ENCODE measurements around the gene PPM1D. TPM values are rescaled to one million over a fixed set of nuclear protein-coding genes. Genes with fewer than 3 reads are reported as not detected.
"Not testable (repeated sequence)": the region's sequence is repeated elsewhere in the genome, so short reads cannot be mapped to it uniquely, and the experiment has no call there.

Gene PPM1D
- total RNA-seq, 1 experiment from 2014 or later = 16.3 TPM

- in situ Hi-C loops (cut with HindIII; ENCODE audit: low pct_unique_long_range_greater_than_20kb, low sequenced_read_pairs) = no loop called here
- peak; percentile 66 for DNase-seq (ENCODE audit: low read depth, low spot score)
Measured at GRCh38 chr17:60586288-60586974, 13.6 kb upstream of the PPM1D start.

GRCh38 chr17:60590070-60590469 is 9.9 kb upstream of the PPM1D start:
- in situ Hi-C loops (cut with HindIII; ENCODE audit: low pct_unique_long_range_greater_than_20kb, low sequenced_read_pairs) = no loop called here
- DNase-seq (ENCODE audit: low read depth, low spot score) = no peak

- in situ Hi-C loops (cut with HindIII; ENCODE audit: low pct_unique_long_range_greater_than_20kb, low sequenced_read_pairs) = no loop called here
- DNase-seq (ENCODE audit: low read depth, low spot score) = no peak
Measured at GRCh38 chr17:60592750-60593149, 7.2 kb upstream of the PPM1D start.

- DNase-seq (ENCODE audit: low read depth, low spot score); in situ Hi-C loops (cut with HindIII; ENCODE audit: low pct_unique_long_range_greater_than_20kb, low sequenced_read_pairs): not testable (repeated sequence)
Measured at GRCh38 chr17:60593441-60594036, 6.5 kb upstream of the PPM1D start.

- in situ Hi-C loops (cut with HindIII; ENCODE audit: low pct_unique_long_range_greater_than_20kb, low sequenced_read_pairs); DNase-seq (ENCODE audit: low read depth, low spot score): not testable (repeated sequence)
Measured at GRCh38 chr17:60594170-60594569, 5.8 kb upstream of the PPM1D start.

- in situ Hi-C loops (cut with HindIII; ENCODE audit: low pct_unique_long_range_greater_than_20kb, low sequenced_read_pairs) = no loop called here
- no peak for DNase-seq (ENCODE audit: low read depth, low spot score)
Measured at GRCh38 chr17:60594734-60595133, 5.3 kb upstream of the PPM1D start.

- in situ Hi-C loops (cut with HindIII; ENCODE audit: low pct_unique_long_range_greater_than_20kb, low sequenced_read_pairs) = no loop called here
- no peak for DNase-seq (ENCODE audit: low read depth, low spot score)
Measured at GRCh38 chr17:60597297-60597696, 2.7 kb upstream of the PPM1D start.

- no peak for DNase-seq (ENCODE audit: low read depth, low spot score)
- in situ Hi-C loops (cut with HindIII; ENCODE audit: low pct_unique_long_range_greater_than_20kb, low sequenced_read_pairs) = no loop called here
Measured at GRCh38 chr17:60598001-60598736, 1.8 kb upstream of the PPM1D start.

GRCh38 chr17:60599220-60599619 is 773 bp upstream of the PPM1D start:
- in situ Hi-C loops (cut with HindIII; ENCODE audit: low pct_unique_long_range_greater_than_20kb, low sequenced_read_pairs) = no loop called here
- no peak for DNase-seq (ENCODE audit: low read depth, low spot score)

GRCh38 chr17:60600490-60601446 is 775 bp downstream of the PPM1D start:
- in situ Hi-C loops (cut with HindIII; ENCODE audit: low pct_unique_long_range_greater_than_20kb, low sequenced_read_pairs) = no loop called here
- DNase-seq (ENCODE audit: low read depth, low spot score) = peak; percentile 95

- peak; percentile 95 for DNase-seq (ENCODE audit: low read depth, low spot score)
- in situ Hi-C loops (cut with HindIII; ENCODE audit: low pct_unique_long_range_greater_than_20kb, low sequenced_read_pairs) = no loop called here
Measured at GRCh38 chr17:60601447-60602384, 1.7 kb downstream of the PPM1D start.

- in situ Hi-C loops (cut with HindIII; ENCODE audit: low pct_unique_long_range_greater_than_20kb, low sequenced_read_pairs) = no loop called here
- DNase-seq (ENCODE audit: low read depth, low spot score) = no peak
Measured at GRCh38 chr17:60602385-60602742, 2.4 kb downstream of the PPM1D start.

- no peak for DNase-seq (ENCODE audit: low read depth, low spot score)
- in situ Hi-C loops (cut with HindIII; ENCODE audit: low pct_unique_long_range_greater_than_20kb, low sequenced_read_pairs) = no loop called here
Measured at GRCh38 chr17:60602871-60603270, 2.9 kb downstream of the PPM1D start.

- DNase-seq (ENCODE audit: low read depth, low spot score); in situ Hi-C loops (cut with HindIII; ENCODE audit: low pct_unique_long_range_greater_than_20kb, low sequenced_read_pairs): not testable (repeated sequence)
Measured at GRCh38 chr17:60603477-60603876, 3.5 kb downstream of the PPM1D start.

- no peak for DNase-seq (ENCODE audit: low read depth, low spot score)
- in situ Hi-C loops (cut with HindIII; ENCODE audit: low pct_unique_long_range_greater_than_20kb, low sequenced_read_pairs) = no loop called here
Measured at GRCh38 chr17:60604686-60605334, 4.8 kb downstream of the PPM1D start.

- DNase-seq (ENCODE audit: low read depth, low spot score) = no peak
Measured at GRCh38 chr17:60606036-60606435, 6.0 kb downstream of the PPM1D start.

More at GRCh38 chr17:60606036-60606435, 6.0 kb downstream of the PPM1D start:
- in situ Hi-C loops (cut with HindIII; ENCODE audit: low pct_unique_long_range_greater_than_20kb, low sequenced_read_pairs) = no loop called here
